Stimulated activated CD4-positive, alpha-beta T cell treated with anti-CD3 and anti-CD28 coated beads, Interleukin-1b, Interleukin-23, amount 100 ng/mL, for 24 hours (primary cell): ENCODE measurements around the gene UQCRQ.

Experiments
- DNase-seq, 4 experiments: peaks; one replicate each; pipeline ENCODE4 v3.0.0-alpha.2; 2020; ENCODE audit warnings: low read depth in 4 of 4, low spot score in 1 of 4

Gene UQCRQ

DNA sequence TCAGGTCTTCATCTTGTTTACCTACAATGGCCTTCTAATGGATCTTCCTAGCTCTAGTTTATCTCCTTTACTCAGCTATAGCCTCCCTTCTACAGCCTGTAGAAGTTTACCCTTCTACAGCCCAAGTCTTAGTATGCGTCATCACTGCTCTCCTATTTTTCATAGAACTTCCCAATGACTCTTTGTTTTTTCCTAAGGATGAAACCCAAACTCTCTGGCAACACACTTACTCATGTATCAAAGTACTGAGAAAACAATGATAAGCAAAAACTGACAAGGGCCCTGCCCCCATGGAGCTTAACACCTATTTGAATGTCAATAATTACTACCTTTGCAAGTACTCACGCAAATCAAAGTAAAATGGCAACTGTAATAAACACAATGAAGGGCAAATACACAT is 40.7 kb downstream of the UQCRQ start:
- DNase-seq = no peak

GRCh38 chr5:132909702-132910101 is 43.3 kb downstream of the UQCRQ start:
- DNase-seq = no peak

GRCh38 chr5:132915681-132916080 is 49.2 kb downstream of the UQCRQ start:
- DNase-seq = no peak

DNA sequence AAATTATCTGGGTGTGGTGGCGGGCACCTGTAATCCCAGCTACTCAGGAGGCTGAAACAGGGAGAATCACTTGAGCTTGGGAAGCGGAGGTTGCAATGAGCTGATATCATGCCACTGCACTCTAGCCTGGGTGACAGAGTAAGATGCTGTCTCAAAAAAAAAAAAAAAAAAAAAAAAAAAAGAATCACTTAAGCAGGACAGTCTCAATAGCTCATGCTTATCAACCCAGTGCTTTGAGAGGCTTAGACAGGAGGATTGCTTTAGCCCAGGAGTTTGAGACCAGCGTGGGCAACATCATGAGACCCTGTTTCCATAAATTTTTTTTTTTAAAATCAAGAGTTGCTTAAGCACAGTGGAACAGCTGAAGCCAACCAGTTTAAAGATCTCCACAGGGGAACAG is 49.6 kb downstream of the UQCRQ start:
- no peak for DNase-seq
